GM12864 (cell line): Measurements from ENCODE around the gene OR6V1.

Experiments
- DNase-seq: peaks from one replicate; pipeline ENCODE4 v3.0.0-alpha.2; 2011; ENCODE audit warnings: low read depth
- H3K4me3 ChIP-seq: 2 replicates; pipeline ENCODE4 v1.5.1; 2011; ENCODE audit warnings: mild to moderate bottlenecking, low read depth, low read length, control low read depth
- TF ChIP-seq, protein P1 (sequence below): IDR thresholded peaks from 2 replicates; pipeline ENCODE4 v1.5.1; 2011; ENCODE audit warnings: low read depth, mild to moderate bottlenecking, moderate library complexity, low read length, control low read depth, inconsistent platforms; ENCODE audit errors: missing control alignments

OR6V1 gene

DNA sequence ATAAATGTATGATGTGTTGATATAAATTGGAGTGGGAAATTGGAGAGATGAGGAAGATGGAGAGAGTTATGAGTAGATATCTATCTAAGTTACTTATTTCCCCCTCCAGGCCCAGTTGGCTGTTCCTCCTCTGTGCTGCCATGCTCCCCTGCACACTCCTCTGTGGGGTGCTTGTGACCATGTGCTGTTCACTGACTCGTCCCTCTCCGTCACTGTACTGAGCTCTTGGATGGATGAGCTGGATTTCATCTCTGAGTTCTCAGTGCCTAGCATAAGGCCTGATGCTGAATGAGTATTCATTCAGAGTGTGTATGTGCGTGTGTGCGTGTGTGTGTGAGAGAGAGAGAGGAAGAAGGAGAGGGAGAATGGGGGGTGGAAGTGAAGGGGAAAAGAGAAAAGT is 39.7 kb upstream of the OR6V1 start:
- TF ChIP-seq, protein P1, sequence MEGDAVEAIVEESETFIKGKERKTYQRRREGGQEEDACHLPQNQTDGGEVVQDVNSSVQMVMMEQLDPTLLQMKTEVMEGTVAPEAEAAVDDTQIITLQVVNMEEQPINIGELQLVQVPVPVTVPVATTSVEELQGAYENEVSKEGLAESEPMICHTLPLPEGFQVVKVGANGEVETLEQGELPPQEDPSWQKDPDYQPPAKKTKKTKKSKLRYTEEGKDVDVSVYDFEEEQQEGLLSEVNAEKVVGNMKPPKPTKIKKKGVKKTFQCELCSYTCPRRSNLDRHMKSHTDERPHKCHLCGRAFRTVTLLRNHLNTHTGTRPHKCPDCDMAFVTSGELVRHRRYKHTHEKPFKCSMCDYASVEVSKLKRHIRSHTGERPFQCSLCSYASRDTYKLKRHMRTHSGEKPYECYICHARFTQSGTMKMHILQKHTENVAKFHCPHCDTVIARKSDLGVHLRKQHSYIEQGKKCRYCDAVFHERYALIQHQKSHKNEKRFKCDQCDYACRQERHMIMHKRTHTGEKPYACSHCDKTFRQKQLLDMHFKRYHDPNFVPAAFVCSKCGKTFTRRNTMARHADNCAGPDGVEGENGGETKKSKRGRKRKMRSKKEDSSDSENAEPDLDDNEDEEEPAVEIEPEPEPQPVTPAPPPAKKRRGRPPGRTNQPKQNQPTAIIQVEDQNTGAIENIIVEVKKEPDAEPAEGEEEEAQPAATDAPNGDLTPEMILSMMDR, result no peak
- no peak overlapping the region for H3K4me3 ChIP-seq
- no peak for DNase-seq

DNA sequence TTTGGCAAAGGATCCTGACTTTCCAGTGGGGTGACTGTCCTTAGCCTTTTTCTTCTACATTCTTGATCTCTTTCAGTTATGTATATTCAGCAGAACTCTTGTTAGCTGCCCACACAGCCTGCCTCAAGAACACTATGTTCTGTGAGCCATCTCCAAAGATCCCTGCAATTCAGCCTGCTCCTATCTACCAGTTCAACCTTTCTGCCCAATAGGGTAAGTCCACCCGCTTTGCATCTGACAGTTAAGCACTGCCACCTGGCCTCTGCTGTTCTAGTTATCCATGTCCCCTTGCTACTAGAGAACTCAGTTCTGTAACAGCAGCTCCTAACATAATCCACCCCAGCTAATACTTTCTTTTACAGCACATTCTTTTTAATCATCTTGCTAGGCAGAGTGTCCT is 38.7 kb upstream of the OR6V1 start:
- H3K4me3 ChIP-seq, result no peak overlapping the region
- DNase-seq, result no peak
- TF ChIP-seq, protein P1, result no peak

DNA sequence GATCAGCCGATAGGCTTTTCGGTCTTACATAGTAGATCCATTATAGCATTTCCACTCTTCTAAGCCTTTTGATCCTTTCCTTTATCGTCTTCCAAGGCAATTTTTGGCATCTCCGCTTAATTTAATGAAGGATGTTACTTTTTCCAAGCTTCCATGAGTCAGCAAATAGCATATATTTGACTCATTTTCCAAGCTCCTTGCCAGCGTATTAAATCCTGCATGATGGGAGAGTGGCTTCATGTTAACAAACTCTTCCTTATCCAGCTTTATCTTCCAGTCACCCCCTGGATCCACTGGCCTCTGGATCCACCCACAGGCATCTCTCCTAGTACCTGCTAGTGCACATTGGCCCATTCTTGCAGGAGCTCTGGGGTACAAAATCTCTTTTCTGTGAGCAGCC is 38.2 kb upstream of the OR6V1 start:
- DNase-seq, result no peak
- no peak overlapping the region for H3K4me3 ChIP-seq
- TF ChIP-seq, protein P1, result no peak

DNA sequence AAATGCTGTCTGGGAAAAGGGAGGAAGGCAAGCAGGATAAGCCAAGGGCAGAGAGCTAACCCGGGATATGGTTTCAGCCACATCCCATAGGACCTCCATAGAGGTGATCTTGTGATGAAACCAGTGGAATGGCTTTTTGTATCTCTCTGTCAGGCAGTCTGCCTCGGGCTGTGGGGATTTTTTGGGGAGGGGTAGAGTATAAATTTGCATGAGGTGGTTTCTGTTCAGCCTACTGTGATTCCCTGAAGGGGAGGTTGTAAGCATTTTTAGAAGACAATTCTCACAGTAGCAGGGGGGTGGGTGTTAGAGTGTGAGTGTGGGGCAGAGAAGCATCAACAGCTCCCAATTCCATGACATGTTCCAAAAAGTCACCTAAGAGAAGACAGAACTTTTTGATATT is 37.1 kb upstream of the OR6V1 start:
- no peak overlapping the region for H3K4me3 ChIP-seq
- no peak for DNase-seq
- TF ChIP-seq, protein P1, result no peak

DNA sequence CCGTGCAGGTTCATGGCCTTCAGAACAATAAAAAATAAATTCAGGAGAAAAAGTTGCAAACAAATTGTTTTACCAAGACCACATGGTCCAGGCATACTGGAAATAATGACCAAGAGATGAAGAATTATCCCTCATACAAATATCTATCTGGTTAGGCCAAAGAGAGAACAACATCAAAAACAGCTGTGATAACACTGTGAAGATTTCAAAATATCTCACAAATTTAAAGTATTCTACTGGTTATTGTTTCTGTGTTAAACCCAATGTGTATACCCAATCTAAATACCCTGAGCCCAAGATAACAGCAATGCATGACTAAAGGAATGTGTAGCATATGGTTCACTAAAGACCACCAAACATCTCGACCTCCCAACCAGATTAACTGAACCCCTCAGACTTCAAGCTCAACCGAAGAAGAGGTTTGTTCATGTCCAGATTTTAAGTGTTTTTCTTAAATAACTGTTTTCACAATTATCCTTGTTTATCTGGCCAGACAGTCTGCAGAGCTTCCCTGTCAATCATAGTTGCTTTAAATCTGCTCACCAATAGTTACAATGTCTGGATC is 36.1 kb upstream of the OR6V1 start:
- DNase-seq, result no peak
- TF ChIP-seq, protein P1, result no peak
- no peak overlapping the region for H3K4me3 ChIP-seq

DNA sequence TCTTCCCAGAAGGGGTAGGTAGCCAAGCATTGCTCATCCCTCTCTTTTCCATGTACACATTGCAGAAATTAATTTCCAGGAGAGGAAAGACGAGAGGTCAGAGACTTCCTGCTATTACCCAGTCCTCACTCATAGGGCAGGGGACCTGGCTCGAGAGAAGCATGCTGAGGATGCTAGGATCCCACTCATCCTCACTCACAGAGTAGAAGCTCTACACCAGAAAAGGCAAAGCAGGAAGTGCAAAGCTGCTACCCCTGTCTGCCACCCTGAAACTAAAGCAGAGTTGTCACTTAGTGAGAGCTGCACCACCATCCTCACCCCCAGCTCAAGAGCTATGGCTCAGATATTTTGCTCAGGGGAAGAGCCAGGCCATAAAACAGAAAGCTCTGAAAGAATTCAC is 35.1 kb upstream of the OR6V1 start:
- no peak for DNase-seq
- H3K4me3 ChIP-seq, result no peak overlapping the region
- TF ChIP-seq, protein P1, result no peak

DNA sequence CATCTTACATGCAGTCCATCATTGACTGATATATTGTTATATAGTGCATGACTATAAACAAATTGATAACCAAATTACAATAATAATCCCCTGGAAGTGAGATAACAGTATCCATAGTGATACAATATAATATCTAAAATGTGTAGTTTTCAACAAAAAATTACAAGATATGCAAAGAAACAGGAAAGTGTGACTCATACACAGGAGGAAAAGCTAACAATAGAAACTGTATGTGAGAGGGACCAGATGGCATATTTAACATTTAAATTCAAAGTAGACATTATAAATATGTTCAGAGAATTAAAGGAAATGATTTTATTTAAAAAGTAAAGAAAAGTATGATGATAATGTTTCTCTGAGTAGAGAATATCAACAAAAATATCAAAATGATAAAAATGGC is 33.2 kb upstream of the OR6V1 start:
- TF ChIP-seq, protein P1, result no peak
- DNase-seq, result no peak

More for the DNA sequence above, 33.2 kb upstream of the OR6V1 start:
- no peak overlapping the region for H3K4me3 ChIP-seq
